ENCODE measurements around the gene MRGPRD.
A peak's percentile ranks its signal among the peaks of the same experiment; 100 is the strongest.

Gene MRGPRD

GRCh38 chr11:68968306-68969250 lies 12.2 kb downstream of the MRGPRD start:
- no peak for DNase-seq

- no peak for DNase-seq
These were observed 13.6 kb downstream of the MRGPRD start for GRCh38 chr11:68966894-68967780.

DNA sequence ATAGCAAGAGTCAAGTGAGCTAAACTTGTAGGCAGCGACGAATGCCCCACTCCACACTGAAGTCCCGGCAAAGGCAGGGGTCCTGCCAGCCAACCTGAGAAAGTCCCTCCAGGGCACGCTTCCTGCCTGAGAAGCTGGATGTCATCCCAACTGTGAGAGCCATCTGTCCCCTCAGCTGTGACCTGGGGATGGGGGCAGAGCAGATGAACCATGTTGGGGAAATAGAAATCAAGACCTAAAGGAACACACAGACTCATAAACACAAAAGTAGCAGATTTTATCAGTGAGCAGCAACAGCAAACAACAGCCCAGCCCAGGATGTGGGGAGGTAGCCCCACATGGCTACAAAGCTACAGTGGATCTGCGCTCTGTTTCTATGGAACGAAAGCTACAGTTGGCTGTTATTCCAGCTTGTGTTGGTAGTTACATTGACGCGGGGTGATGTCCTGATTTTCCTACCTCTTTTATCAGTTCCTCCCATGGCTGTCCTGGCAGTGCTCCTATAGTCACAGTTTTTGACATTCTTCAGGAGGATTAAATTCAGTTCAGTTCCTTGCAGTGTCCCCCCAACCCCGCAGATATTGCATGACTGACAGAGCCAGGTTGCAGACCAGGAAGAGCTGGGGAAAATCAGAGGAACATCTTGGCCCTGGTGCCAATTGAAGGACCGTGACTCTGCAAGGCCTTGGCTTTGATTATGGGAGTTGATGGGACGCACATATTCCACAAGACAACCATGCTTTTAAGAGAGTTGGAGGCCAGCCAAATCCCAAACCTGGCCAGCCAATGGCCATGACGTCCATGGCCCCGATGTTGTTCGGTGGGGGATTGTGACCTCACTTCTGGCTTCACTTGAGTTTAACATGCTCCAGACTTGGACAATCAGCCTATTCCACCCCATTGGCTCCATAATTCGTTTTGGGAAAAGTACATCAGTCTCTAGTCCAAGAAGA lies 14.6 kb downstream of the MRGPRD start:
- peak; percentile 35 for DNase-seq

- no peak for DNase-seq
These were observed 17.0 kb downstream of the MRGPRD start for GRCh38 chr11:68963779-68964178.

- peak; percentile 66 for DNase-seq
These were observed 18.1 kb downstream of the MRGPRD start for GRCh38 chr11:68962527-68963250.

DNA sequence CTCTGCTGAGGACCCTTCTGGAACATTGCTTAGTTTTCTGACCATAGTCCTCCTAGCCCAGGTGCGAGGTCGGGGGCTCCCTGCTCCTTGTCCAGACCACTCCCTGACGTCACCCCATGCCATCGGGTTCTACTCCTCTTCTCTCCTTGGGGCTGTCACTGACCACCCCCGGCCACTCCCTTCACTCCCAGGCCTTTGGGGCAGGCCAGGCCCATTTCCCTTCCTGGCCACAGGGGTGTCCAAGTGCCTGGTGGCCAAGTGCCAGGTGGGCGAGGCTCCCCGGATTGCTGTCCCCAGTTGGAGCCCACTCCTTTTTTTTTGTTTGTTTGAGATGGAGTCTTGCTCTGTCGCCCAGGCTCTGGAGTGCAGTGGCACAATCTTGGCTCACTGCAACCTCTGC lies 19.5 kb downstream of the MRGPRD start:
- no peak for DNase-seq

GRCh38 chr11:68960294-68961071 lies 20.3 kb downstream of the MRGPRD start:
- DNase-seq: no peak

GRCh38 chr11:68959465-68960293 lies 21.1 kb downstream of the MRGPRD start:
- DNase-seq: no peak

DNA sequence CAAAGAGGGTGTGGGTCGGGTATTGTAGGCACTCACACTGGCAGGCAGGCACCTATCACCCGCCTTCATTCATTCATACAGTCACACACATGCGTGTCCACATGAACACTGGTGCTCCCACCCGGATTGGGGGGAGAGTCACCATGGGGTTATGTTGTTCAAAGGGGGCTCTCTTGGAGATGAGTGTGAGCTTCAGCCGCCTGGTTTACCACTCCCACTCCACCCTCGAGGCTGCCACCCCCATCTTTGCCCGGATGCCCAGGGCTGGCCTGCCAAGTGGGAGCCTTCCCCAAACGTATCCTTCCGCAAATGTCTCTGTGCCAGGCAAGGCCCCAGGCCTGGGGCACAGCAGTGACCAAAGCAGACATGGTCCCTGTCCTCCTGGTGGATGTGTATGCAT lies 22.6 kb downstream of the MRGPRD start:
- no peak for DNase-seq

DNA sequence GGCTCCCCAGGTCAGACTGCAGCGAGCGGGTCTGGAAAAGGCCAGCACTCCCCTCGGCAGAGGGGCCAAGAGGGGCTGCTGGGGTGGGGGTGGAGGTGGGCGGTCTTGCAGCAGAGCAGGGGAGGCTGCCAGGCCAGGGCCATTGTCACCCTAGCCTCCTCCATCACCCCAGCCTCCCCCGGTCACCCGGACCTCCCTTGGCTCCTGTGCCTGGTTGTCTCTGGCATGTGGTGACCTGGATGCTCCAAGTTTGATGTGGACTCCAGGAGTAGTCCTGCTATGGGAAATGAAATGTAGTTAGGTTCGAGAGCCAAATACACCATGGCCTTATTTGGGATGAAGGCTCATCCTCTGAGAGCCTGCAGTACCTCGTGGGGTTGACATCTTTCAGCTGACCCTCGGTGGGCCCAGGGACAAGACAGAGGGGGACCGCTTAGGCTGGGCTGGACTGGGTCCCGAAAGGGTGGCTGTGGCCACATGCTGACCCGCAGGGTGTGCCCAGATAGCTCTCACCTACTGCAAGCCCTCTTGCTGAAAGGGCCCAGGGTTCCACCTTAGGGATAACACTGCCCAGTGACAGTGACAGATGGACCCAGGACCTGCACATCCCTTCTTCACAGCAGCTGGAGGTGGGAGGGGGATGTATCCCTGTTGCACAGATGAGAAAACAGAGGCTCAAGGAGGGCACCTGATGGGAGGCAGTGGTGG lies 24.1 kb downstream of the MRGPRD start:
- no peak for DNase-seq

- no peak for DNase-seq
These were observed 24.6 kb downstream of the MRGPRD start for GRCh38 chr11:68956142-68956541.

GRCh38 chr11:68955607-68955958 lies 25.2 kb downstream of the MRGPRD start:
- DNase-seq: no peak

DNA sequence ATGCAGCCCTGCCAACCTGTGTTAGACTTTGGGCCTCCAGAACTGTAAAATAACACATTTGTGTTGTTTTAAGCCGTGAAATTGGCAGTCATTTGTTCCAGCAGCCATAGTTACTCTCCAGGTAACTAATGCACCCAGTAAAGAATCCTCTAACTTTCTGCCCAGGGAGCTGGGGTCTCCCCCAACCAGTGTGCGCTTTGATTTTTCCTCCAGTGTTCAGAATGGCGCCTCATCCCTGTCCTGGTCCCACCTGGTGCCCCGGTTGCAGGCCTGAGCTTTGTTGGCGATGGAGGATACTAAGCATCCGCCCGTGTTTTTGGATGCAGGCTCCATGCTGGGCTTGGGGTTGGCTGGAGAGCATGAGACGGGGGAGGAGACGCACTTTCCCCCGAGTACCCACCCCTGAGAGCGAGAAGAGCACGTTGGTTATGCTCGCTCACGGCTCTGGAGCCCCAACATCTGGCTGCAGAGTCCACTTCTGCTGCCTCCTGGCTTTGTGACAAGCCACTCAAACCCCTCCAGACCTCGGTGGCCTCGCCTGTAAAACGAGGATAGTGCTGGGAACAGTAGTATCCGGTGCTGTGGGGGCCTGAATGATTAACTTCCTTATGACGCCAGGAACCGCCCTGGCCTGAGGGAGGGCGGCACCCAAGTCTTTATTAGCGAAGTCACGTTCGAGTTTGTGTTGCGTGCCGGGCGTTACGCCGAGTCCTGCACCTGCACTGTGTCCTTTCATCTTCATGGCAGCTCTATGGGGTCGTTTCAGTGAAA lies 25.8 kb downstream of the MRGPRD start:
- no peak for DNase-seq

DNA sequence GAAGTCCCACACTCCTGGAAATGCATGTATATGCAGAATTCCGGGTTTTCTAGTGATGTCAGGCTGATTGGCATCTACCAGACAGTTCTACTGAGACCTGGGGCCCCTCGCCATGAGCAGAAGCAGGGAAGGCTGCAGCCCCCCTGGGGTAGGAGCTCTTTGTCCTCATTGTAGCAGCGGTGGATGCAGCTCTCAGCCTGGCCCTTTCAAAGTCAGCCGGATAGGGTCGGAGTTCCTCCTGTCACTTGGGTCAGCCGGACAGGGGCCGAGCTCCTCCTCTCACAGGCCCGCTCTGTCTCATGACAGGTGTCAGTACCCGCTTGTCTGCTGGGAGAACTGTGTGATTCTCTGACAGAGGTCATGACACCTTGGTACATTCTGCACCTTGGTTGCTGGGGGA lies 30.0 kb downstream of the MRGPRD start:
- DNase-seq: no peak

DNA sequence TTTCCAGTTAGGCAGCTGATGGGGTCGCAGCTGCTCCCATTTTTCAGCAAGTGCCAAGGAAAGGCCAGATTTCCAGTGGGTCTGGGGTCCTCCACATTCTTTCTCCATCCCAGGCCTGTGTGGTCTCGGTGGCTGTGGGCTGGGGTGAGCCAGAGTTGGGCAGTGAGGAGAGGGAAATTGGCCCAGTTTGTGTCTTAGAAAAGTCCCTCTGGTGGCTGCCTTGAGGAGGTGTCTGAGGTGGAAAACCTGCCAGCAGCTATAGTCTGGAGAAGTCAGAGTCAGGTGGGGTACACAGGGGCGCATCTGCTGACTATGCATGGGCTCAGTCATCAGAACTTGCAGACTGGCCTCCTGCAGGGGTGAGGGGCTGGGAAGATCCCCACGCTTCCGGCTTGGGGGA lies 30.5 kb downstream of the MRGPRD start:
- no peak for DNase-seq

DNA sequence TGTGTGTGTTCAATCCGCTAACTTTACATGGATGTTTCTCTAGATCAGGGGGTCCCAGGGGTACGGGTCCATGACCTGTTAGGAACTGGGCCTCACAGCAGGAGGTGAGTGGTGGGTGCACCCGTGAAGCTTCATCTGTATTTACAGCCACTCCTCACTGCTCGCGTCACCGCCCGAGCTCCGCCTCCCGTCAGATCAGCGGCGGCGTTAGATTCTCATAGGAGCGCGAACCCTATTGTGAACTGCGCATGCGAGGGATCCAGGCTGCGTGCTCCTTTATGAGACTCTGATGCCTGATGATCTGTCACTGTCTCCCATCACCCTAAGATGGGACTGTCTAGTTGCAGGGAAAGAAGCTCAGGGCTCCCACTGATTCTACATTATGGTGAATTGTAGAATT lies 31.9 kb downstream of the MRGPRD start:
- DNase-seq: no peak

DNA sequence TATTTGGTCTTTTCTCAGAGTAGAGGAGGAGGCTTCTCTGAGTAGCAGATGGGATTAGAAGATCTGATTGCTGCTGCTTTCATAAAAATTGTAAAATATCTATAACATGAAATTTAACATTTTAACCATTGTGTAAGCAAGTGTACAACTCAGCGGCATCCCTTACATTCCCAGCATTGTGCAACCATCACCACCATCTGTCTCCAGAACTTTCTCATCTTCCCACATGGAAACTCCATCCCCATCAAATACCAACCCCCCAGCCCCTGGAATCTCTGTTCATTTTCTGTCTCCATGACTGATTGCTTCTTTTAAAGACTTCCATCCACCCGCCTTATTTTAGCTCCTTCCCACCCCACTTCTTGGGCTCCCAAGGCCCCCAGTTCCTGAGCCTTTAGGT lies 32.3 kb downstream of the MRGPRD start:
- no peak for DNase-seq

- DNase-seq: no peak
These were observed 33.6 kb downstream of the MRGPRD start for GRCh38 chr11:68947151-68947550.

Data from central memory CD4-positive, alpha-beta T cell (primary cell).